NCI-H460 (cell line): ENCODE results near the gene PREP. TPM values are rescaled to one million over a fixed set of nuclear protein-coding genes. Genes with fewer than 3 reads are reported as not detected.

ENCODE experiments used
- DNase-seq: peaks from one replicate; pipeline ENCODE4 v3.0.0-alpha.2; 2016; ENCODE audit warnings: low read depth; ENCODE audit errors: extremely low read depth
- total RNA-seq: library from RNA; depleted of rRNA; stranded (reverse); fragments of >200 nt; shearing (Covaris generic); gene quantifications from 2 replicates; pipeline ENCODE4 v1.2.3, GENCODE V29; 2014

PREP gene
- total RNA-seq, 1 experiment from 2014 or later, result 13.1 TPM

DNA sequence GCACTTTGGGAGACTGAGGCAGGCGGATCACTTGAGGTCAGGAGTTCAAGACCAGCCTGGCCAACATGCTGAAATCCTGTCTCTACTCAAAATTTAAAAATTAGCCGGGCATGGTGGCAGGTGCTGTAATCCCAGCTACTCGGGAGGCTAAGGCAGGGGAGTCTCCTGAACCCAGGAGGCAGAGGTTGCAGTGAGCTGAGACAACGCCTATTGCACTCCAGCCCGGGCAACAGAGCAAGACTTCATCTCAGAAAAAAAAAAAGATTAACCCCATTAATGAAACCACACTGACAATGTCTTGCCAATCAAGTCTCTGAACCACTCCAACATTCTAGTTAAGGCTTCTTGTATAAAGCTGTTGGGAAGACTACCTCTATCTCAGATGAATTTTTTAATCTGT lies 4.0 kb downstream of the PREP start:
- no peak for DNase-seq

- no peak for DNase-seq
These were observed 4.9 kb downstream of the PREP start for GRCh38 chr6:105397987-105398386.

- no peak for DNase-seq
These were observed 11.2 kb downstream of the PREP start for GRCh38 chr6:105391705-105392104.

GRCh38 chr6:105389543-105389942 lies 13.3 kb downstream of the PREP start:
- no peak for DNase-seq

DNA sequence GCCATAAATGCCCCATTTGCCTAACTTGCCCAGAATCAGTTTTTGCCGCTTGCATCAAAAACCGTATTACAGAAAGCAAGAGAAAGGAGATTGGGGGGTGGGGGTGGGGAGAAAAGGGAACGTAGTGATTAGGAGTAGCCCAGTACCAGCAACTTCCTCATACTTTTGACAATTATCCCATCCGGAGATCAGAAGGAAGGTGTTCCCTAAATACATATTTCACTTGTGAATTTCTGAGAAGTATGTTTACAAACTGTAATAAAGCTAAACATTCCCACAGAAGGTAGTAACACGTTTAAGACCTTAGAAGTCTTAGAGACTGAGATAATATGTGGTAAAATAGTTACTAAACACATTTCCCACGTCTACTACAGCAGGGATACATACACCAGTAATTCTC lies 14.5 kb downstream of the PREP start:
- DNase-seq, result no peak

DNA sequence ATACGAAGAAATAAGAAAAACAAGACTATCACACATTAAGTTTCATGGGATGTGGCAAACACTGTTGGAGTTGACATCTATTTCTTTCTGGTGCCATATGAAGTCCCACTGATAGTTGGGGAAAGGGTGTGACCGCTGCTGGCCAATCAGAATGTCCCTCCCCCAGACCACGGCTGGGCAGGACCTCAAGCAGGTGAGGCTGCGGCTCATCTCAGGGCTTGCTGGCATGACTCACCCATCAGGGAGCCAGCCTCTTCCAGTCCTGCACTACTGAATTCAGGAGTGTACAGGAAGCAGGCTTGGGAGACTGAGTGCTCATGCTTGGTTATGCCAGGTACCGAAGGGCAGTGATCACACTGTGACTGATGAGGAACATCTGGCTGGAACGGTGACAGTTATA lies 18.9 kb downstream of the PREP start:
- no peak for DNase-seq

DNA sequence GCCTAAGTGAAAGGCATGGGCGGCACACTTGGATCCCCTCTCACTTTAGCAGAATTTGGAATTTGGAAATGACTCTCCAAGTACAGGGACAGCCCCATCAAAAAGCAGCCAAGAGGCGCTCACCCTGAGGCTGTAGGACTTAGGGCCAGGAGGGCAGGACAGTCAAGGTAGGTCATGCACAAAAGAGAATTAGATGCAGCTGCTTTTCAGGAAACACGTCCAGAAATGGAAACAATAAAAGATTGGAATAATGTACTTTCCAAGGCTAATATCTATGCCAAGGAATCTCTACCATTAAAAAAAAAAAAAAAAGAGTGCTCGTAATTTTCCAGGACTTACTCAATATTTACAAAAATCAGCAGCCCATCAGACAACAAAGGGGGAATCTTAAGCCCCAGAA lies 19.9 kb downstream of the PREP start:
- DNase-seq, result no peak

DNA sequence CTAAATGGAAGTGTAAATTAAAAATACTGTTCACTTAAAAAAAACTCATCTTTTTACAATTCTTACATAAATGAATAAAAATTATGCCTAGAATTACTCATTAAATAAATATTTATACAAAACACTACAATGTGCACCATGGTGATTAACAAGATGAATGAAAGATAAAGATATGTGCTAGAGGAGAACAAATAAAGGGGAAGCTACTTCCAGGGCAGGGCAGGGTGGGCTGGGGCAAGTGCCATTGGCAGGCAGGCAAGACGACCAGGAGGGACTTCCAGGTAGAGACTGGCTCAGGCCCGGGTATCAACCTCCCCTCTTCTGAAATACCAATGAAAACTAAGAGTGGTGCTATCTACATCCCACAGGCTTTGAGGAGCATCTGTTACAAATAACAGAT lies 20.4 kb downstream of the PREP start:
- no peak for DNase-seq

GRCh38 chr6:105380634-105381033 lies 22.2 kb downstream of the PREP start:
- DNase-seq, result no peak

DNA sequence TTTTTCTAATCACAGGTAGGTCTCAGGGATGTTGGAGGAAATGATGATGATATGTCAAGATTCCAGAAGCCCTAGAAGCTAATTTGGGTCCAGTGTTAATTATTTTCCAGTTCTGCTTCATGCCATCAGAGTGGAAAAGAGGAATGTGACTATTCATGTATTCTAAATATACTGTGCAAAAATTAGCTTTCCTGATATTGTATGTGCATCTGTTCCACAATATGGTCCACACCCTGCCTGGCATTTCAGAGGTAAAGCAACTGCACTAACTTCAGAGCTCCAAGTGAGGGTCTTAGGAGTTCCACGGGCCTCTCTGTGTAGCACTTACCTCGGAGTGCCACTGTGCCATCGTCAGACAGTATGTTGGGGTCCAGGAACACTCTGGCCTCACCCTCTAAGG lies 27.1 kb downstream of the PREP start:
- DNase-seq, result no peak

DNA sequence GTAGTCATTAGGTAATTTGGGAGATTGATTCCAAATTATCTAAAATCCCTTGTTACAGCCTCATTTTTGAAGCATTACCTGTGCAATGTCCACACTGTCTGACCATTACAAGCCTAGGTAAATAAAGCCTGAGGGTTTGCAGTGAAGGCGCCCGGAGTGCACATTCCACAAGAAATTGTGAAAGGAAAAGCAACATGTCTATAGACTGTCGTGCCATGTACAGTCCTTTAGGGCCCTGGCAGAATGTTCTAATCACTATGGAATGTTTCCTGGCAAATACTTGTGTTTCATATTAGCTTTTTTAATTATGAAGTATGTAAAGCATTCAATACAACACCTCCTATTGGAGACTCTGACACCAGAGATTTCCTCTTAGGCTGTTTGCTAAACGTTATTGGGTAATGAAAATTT lies 28.9 kb downstream of the PREP start:
- no peak for DNase-seq

- no peak for DNase-seq
These were observed 29.4 kb downstream of the PREP start for GRCh38 chr6:105373481-105373880.

- no peak for DNase-seq
These were observed 30.1 kb downstream of the PREP start for GRCh38 chr6:105372849-105373182.

DNA sequence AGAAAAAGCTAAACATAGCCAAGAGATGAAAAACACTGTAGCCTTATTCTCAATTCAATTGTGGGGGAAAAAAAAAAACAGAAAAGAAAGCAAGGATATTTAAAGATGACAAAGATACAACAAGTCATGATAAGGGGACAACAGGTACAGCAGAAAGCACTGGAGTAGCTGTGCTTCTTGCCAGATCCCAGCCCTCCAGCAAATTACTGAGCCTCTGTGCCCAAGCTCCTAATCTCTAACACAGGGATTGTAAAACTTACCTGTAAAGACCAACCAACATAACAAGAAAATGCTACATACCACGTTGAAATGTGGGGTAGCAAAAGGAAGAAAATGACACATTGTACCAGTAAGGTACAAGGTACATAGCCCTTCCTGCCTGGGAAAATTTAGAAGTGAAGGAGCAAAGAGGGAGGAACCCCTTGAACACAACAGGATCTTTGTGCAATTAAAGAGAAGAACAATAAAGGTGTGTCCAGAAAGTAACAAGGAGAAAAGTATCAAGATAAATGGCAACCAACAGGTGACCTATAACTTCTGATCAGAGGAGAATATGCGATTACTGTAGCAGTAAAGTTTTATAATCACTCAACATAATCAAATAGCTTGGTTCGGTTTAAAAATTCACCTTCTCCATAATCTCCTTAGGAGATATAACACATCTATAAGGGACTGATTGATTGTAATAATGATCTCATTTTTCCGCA lies 30.6 kb downstream of the PREP start:
- no peak for DNase-seq

DNA sequence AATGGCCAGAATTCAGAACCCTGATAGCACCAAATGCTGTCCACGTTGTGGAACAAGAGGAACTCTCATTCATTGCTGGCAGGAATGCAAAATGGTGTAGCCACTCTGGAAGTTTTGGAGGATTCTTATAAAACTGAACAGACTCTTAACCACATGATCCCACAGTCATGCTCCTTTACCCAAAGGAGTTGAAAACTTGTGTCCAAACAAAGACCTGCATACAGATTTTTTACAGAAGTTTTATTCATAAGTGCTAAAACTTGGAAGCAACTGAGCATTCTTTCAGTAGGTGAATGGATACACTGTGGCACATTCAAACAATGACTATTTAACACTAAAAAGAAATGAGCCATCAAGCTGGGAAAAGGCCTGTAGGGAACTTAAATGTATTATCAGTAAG lies 32.5 kb downstream of the PREP start:
- DNase-seq, result no peak

- no peak for DNase-seq
These were observed 33.7 kb downstream of the PREP start for GRCh38 chr6:105369145-105369544.

DNA sequence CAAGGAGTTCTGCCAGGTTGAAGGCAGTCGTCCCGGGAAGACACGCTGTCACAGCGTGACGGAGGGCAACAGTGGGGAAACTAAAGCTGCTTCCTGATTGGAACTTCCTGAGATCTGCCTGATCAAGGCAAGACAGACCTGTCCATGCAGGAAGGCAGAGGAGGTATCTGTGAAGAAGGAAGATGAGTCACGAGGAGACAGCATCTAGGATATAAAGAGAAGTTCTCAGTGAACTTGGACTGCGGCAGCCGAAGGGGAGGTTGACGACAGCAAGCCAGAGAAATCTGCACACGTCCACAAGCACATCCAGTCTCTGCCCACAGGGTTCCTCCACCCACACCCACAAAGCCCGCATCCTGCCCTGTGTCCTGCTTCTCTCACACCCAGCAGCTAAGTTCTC lies 38.6 kb downstream of the PREP start:
- no peak for DNase-seq

- DNase-seq, result peak; percentile 36
These were observed 39.7 kb downstream of the PREP start for GRCh38 chr6:105363100-105363754.

DNA sequence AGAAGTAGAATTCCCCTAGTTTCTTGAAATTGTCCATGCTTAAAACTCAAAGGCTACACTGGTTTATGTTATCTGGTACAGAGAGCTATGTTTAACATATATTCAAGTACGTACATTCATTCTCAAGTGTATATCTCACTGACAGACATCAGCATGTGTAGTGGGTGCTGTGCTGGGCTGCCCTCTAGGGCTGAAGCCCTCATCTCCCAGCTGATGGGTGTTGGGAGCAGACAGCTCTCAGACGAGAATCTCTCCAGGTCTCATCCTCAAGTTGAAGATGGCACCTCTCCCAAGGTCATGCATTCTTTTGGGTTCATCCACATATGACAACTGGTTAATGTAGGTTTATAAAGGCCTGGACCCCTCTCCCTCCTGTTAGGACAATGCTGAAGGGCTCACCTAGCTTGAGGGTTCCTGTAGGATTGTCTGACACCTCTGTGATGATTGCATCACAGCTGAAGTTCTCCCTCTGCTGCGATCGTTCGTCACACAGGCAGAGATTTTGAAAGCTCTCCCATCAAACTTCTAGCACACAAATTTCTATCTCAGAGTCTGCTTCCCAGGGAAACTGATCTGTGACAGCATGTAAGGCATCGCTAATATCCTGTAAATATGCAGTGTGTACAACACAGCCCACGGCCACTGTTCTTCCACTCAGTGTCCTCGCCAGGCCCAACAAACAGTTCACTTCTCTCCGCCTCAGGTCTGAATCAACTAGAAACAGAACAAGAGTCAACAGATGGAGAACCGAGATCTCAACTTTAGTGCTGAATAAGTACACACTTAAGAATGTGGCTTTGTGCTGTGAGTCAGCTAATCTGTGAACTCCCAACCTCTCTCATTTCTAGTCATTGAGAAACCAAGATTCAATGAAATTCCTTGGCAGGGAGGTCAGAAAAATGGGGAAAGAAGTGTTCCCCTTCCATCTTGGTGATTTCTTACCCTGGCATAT lies 43.2 kb downstream of the PREP start:
- peak; percentile 72 for DNase-seq

DNA sequence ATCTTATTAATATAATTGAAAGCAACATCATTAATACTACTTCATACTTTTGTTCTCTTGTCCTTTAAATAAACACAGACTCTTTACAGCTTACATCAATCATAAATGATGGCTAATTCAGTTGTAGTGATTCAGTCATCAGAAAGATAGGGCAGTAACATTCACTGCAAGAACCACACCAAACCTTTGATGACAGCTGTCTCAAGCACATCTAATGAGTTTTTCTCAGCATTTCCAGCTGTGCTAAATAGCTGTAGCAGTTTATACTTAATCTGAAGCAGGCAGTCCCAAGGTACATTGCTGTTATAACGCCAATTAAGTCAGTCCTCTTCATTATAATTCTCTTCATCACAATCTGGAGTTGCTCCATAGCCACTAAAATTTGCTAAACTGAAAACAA lies 45.7 kb downstream of the PREP start:
- no peak for DNase-seq

GRCh38 chr6:105352037-105352617 lies 50.8 kb downstream of the PREP start:
- no peak for DNase-seq
